HG03097 (cell line): ENCODE data around the gene MRPS11.
"Not testable (repeated sequence)": the region's sequence is repeated elsewhere in the genome, so short reads cannot be mapped to it uniquely, and the experiment has no call there.

ENCODE experiments used
- ATAC-seq: cut with Tn5 transposase; IDR thresholded peaks from one replicate; pipeline ENCODE4 v1.9.1; 2021; ENCODE audit not compliant: unreplicated experiment, low FRiP score

Gene MRPS11

DNA sequence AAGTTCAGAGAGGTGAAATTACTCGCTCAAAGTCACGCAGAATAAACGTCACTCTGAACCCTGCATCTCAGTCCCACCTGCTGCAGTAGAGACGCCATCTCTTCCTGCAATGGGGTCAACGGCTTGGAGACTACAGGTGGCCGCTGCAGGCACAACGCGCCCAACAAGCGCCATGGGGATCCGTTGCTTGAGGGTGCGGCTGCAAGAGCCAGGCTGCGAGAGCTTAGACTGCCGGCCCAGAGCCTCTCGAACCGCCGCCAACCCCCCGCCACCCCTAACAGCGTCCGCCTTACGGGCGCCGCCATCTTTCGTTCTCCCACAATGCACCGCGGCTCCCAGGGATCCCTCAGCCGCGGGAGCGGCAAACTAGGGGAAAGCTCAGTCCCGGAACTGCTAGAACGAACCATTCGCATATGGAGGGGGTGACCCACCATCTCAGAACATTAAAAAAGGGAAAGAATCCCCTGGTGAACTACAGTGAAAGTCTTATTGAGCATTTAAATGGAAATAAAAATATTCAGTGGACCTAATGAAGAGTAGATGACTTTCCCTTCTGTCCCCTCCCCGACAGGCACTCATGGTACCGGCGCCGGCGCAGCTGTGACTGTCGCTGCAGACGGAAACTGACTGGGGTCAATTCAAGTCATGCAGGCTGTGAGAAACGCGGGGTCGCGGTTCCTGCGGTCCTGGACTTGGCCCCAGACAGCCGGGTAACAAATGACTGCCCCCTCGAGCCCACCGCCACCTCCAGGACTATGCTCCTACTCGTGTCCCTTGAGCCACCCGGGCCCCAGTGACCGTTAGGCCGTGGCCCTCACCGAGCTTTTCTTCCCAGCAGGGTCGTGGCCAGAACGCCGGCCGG is at the start of gene MRPS11, which contains the start of gene MRPL46:
MRPS11 (plus strand) TSS at position 636 of the 862 bp plus-strand sequence; CDS start at position 646, 10 bp downstream.
MRPL46 (minus strand) TSS at position 316 of the 862 bp plus-strand sequence; CDS start at position 305, 11 bp downstream.
- ATAC-seq: peak; percentile 82

DNA sequence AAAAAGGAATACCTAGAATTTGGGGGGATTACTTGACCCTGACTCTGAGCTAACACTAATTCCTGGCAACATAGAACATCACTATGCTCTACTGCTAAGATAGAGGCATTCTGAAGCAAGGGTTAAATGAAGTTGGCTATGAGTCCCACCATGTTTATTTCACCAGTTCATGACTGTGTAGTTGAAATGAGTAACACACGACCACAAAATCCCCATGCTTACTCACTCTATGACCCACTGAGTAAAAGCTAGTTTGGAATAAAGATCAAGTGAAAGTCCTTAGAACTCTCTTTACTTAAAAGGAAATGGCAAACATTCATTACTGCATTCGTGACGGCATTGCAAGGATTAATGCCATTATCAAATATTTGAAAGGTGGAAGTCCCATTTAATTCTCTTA is 47.7 kb upstream of the MRPS11 start:
- peak; percentile 67 for ATAC-seq

DNA sequence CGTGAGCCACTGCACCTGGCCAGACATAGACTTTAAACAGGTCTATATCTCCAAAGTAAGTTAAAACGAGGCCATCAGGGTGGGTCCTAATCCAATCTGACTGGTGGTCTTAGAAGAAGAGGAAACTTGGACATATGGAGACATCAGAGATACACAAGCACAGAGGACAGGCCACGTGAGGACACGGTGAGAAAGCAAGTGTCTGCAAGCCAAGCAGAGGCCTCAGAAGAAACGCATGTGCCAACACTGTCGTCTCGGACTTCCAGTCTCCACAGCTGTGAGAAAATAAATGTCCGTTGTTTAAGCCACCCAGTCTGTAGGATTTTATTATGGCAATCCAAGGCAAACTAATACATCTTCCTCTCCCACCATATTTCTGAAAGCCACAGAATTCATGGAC is 44.2 kb upstream of the MRPS11 start:
- ATAC-seq: no peak

DNA sequence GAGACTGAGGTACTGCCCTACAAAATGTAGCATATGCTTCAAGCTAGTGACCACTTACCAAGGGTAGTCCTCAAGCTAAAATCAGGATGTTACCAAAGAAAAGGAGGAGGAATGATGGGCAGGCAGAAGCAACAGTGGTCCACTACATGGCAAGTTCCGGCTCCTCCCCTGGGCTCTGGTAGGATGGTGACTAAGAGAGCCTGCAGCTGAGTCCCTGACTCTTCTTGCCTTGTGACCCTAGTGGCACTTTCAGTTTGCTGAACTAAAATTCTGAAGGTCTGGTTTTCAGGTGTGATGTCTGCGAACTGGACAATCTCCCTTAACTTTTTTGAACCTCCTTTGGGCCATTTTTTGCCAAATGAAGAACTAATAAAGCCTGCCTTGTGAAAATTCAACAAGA is 41.2 kb upstream of the MRPS11 start:
- no peak for ATAC-seq

DNA sequence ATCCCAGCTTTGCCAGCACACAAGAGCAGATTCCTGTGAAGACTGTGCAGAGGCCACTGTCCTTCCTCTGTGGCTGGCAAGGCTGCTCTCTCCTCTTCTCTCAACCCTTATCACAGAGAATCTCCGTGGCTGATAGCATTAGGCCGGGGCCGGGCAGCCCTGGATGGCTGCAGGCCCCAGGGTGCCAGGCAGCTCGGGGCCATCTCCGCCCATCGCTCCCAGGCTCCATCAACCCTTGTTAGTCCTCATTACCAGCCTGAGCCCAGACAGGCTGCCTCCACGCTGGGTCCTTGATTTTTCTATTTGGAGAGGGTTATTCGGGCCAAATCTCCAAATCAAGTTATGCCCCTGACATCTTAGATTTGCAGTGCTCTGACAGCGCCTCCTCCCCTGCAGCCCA is 39.5 kb upstream of the MRPS11 start:
- no peak for ATAC-seq

DNA sequence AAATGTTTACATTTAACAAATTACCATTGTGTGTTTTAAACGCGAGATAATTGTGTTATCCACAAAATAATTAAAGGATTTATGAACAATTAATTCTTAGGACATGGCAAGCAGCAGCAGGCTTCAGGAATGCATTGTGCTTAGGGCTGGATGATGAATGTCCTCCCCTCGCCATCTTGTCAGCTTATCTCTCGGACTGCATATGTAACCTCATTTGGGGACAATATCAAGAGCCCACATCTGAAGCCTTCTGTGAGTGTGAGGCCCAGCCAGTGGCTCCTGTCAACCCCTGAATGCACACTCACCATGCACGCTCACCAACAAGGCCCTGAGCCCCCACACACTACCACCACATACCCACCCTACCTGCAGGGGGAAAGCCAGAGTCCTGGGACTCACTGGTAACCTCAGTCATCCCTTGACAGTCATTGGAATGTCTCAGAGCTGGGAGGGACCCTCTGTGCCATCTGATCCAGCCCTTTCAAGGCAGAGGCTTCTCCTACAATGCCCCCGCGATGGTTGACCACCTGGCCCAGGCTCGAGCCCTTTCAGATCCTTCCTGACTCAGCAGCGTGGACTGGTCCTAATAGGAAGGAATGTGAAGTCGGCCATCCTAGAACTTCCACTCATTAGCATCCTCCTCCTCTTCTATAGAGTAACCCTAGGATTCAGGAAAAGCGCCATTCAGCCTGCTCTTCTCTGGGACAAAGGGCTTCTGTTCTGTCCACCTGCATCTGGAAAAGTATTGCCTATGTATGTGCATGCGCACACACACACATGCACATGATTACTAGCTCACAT is 38.5 kb upstream of the MRPS11 start:
- ATAC-seq: no peak

DNA sequence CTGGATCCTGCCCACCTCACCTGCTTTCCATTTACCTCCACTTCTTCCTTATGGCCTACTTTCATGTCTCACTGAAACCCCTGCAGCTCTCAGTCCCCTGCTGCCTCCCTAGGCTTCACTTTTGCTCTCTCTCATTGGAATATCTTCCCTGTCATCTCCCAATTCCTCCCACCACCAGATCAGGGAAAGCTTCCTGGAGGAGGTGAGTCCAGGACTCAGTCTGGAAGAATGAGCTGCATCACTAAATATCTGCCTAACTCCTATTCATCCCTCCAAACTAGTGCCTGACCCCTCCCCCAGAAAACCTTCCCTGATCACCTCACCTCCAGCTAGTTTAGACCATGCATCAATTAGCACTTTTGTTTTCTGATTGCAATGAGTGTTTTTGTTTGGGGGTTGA is 37.5 kb upstream of the MRPS11 start:
- no peak for ATAC-seq

DNA sequence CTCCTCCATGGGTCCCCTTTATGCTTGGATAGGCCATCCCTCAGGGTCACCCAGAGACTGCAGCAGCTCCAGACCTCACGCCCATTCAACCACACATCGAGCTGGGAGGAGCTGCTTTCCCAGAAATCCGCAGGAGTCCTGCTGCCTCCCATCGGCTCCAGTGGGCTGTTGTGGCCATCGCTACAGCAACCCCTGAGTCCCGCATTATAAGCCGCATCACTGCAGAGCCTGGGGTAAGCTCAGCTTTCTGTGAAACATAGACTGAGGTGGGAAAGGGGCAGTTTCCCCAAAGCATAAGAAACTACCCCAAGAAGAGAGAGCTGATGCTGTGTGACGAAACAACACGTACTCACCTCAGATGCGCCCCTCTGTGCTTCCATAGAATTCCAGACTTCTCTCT is 36.1 kb upstream of the MRPS11 start:
- ATAC-seq: no peak

DNA sequence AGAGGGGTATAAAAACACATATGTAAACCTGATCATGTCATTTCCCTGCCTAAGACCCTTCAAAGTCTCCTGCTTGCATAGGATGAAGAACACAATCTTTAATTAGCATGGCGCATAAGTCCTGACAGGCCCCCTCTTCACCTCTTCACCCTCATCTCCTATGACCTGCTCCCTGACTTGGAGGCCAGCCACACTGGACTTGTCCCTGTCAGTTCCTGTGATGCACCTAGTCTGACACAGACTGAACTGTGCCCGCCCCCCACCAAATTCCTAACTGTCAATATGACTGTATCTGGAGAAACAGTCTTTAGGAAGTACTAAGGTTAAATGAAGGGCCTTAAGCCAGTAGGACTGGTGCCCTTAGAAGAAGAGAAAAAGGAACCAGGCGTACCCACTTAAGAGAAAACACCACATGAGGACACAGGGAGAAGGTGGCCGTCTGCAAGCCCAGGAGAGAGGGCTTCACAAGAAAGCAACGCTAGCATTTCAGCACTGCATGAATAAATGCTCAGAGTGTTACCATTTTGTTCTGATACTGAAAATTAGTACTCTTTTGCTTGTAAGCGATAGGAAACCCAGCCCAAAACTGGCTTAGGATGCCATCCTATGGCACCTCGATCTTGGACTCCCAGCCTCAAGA is 34.3 kb upstream of the MRPS11 start:
- no peak for ATAC-seq

DNA sequence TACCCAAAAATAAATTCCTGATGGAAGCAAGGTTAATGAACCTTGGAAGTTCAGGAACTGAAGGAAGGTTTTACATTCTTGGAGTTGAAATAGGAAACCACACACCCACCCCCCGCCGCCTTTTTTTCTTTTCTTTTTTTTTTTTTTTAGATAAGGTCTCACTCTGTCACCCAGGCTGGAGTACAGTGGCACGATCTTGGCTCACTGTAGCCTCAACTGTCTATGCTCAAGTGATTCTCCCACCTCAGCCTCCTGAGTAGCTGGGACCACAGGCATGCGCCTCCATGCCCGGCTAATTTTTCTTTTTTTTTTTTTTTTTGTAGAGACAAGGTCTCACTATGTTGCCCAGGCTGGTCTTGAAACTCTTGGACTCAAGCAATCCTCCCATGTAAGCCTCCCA is 33.4 kb upstream of the MRPS11 start:
- not testable (repeated sequence) for ATAC-seq

DNA sequence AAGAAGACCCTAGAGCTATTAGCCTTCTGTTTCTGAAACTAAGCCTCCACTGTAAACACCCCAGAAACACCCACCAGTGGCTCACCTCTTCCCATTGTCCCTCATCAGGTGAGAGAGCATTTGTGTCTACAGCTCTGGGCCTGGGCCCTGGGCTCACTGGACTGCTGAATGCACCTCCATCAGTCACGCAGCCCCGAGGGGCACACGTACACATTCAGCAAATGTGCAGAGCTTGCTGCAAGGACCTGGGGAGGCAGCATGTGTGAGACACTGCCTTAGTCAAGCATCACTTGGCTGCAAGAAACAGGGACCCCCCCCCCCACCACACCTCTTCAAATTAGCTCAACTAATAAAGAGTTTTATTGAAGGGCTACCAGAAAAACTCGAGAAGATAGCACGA is 29.3 kb upstream of the MRPS11 start:
- no peak for ATAC-seq

DNA sequence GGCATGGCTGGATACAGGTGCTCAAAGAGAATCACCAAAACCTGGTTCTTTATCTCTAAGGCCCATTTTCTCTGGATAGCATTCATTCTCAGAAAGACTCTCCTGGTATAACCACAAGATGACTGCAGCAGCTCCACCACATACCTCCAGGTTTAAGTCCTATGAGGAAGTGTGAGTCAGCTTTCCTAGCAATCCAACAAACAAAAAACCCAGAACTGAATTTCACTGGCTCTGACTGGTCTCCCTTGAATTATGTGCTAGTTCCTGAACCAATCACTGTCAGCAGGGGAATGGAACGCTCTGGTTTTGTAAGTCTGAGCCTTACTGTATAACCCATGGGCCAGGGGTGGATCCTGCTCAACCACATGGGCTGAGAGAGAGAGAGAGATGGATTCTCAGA is 27.5 kb upstream of the MRPS11 start:
- no peak for ATAC-seq

DNA sequence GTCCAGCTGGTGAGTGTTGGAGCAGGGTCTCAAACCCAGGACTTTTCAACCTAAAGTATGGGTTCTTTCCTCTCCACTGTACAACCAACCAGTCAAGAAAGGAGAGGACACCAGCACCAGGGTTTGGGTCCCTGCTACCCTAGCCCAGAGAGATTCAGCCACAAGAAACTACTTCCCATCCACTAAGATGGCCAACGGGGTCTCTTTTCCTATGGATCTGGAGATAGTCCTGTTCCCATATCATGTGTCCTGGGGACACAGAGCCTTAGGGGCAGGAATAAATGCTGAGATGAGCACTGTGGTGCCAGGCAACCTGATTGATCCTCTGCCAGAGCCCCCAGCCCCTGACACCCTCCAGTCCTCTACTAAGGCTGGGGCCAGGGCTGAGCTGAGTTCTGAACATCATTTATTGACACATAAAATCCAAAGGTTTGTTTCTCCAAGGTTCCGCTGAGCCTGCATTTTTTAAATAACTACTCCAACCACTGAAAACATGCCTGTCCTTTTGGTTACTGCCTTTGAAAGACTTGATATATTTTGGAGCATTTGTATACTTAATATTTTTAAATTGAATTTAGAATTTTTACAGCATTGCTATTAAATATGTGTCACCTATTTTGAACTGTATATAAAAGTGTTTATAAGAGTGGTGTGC is 26.3 kb upstream of the MRPS11 start:
- ATAC-seq: no peak

DNA sequence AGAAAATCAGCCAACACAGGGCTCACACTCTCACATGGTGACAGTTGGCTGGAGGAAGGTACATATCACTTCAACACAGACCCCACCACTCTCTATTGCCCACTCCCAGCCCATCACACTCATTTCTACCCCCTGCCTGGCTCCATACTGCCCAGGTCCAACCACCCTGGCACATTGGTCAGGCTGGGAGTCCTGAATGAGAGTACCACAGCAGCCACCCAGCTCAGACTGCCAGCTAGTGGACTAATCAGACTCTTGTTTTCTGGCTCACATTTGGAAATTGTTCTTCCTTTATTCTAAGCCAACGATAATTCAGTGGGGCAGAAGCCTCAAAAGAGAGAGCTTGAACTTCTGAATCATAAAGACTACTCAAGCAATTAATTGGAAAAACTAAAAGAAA is 20.3 kb upstream of the MRPS11 start:
- ATAC-seq: no peak

DNA sequence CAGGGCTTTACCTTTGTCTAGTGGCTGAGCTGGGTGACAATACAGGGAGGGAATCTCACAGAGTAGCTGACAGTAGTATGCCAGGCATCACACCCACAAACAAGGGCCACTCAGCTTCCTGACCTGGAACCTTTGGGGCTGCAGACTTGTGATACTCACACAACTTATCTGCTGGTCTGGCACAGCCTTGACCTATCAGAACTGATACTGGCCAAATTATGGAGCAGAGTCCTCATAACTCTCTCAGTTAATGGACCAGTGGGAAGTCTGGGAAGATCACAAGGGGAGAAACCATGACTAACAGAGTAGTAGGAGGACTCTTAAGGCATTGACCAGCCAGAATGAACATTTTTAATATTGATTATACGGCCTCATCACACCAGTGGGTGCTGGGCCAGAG is 19.8 kb upstream of the MRPS11 start:
- ATAC-seq: no peak

DNA sequence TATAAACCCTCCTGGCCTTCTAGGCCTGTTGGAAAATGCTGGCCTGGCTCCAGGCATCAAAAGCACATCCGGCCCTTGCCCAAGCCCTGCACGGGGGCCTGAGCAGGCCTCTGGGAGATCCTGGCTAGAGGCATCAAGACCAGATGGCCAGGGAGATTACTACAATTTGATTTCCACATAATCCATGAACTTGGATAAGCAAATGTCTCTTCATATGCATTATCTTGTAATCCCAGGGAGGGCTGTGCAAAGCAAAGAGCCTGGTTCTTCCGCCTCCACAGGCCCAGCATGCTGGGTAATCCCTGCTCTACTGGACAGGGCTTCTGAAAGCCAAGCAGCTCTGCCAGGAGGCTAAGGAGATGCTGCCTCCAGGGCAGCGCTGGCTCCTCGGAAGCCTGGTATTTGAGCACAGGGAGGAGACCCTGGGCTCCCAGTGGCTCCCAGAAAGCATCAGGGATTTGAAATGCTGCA is 18.5 kb upstream of the MRPS11 start:
- ATAC-seq: no peak

DNA sequence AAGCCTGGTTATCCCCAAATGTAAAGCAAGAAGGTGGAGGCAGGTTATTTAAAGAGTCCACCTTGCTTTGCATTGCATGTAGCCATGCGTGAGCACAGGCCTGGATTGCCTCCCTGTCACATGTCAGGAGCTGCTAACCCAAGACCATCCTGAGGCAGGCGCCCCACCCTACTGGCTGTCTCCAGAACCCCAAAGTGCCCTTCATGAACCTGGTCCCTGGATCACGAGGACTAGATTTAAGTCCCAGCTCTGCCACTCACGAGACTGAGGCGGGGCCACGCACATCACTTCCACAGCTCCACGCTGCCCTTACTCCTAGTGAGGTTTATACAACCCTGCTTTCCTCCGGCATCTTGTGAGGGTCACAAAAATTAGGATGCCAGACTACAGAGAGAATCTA is 17.9 kb upstream of the MRPS11 start:
- no peak for ATAC-seq

DNA sequence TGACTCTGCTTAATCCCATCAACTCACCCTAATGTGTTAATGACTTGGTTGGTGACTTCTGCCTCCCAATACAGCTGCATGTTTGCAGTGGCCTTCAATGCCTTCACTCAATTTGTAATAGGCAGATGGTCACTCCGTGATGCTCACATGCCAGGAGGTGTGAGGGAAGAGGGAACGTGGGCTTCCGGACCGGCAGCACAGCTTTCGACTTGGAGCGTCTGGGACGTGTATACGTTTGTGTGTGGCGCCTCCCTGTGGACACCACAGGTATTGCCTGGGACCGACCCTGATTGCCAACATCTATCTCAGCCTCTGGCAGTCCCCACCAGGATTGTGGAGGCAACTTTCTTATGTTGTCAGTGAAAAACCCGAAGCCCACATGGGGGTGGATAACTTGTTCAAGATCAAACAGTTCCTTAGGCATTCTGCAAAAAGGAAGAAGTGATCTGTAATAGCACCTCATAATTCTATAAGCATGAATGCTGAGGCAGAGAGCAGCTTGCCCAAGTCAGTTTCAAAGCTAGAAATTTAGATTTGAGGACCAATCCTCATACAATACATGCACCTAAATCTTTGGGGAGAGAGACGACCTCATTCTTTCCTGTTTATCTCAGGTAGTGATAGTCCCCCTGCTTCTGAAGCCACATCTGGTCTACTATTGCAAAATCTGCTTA is 17.2 kb upstream of the MRPS11 start:
- ATAC-seq: no peak

DNA sequence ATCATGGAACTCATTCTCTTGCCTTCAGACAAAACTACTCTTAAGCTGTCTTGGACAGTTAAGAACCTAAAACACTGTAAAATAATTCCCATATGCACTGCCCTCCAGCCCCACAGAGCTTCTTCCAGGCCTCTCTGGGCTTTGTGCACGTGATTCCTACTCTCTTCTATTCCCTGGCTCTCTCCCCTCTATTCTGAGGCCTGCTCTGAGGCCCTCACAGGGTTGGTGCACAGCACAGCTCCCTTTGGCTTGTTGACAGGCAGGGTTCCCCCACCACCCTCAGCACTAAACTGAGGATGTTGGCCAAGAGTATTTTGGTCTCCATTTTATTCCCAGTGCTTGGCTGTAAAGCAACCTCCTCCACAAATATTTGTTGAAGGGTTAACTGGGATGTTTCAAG is 13.9 kb upstream of the MRPS11 start:
- ATAC-seq: no peak

DNA sequence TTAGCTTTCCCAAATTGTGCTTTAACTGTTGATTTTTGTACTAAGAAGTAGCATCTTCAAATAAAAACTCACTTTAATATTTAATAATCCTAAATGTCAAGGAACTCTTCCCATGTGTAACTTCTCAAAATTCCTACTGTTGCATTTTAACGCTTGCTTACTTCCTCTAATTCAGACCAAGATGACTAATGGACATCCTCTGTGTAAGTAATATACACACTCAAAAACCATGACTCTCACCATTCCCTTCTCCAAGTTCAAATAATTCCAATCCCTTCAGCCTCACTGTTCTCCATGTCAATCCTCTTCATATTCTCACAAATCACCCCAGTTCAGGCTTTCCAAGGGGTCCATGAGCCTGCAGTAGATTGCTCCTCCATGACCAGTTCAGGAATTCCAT is 13.3 kb upstream of the MRPS11 start:
- ATAC-seq: no peak
